Frontal cortex (tissue), 4 donors: ENCODE measurements around the gene CALHM2. TPM values are rescaled to one million over a fixed set of nuclear protein-coding genes. Genes with fewer than 3 reads are reported as not detected.
"Not testable (repeated sequence)": the region's sequence is repeated elsewhere in the genome, so short reads cannot be mapped to it uniquely, and the experiment has no call there.

Experiments used
- DNase-seq, 2 donors: peaks; one replicate each; pipeline ENCODE4 v3.0.0; 2012; ENCODE audit warnings: low spot score in 2 of 2
- FAIRE-seq: peaks from 2 replicates; lab custom pipeline; 2012; peaks lifted over from hg19 to GRCh38; lab: Jason Lieb, UNC
- total RNA-seq: library from RNA; depleted of rRNA; stranded (reverse); fragments of >200 nt; gene quantifications from one replicate; pipeline ENCODE4 v1.2.3, GENCODE V29; 2014
- donor health status: control.
- donor health status: control.
- donor health status: control.

Gene CALHM2
- total RNA-seq, 1 donor from 2014 or later = 1.6 TPM

GRCh38 chr10:103428989-103429643 lies 23.1 kb downstream of the CALHM2 start:
- FAIRE-seq = no peak
- no peak for DNase-seq

GRCh38 chr10:103427866-103428265 lies 24.3 kb downstream of the CALHM2 start:
- no peak for DNase-seq
- FAIRE-seq = no peak

GRCh38 chr10:103423748-103424147 lies 28.4 kb downstream of the CALHM2 start:
- FAIRE-seq (no peak), DNase-seq (no peak)

GRCh38 chr10:103419101-103419500 lies 33.1 kb downstream of the CALHM2 start:
- FAIRE-seq = no peak

GRCh38 chr10:103417601-103418000 lies 34.6 kb downstream of the CALHM2 start:
- no peak for DNase-seq

More at GRCh38 chr10:103419101-103419500, 33.1 kb downstream of the CALHM2 start:
- no peak for DNase-seq

GRCh38 chr10:103417148-103417469 lies 35.1 kb downstream of the CALHM2 start:
- not testable (repeated sequence) for FAIRE-seq, DNase-seq

More at GRCh38 chr10:103417601-103418000, 34.6 kb downstream of the CALHM2 start:
- no peak for FAIRE-seq

GRCh38 chr10:103416436-103417147 lies 35.6 kb downstream of the CALHM2 start:
- DNase-seq (peak in 1 of 2 donors; percentile 38), FAIRE-seq (no peak)

GRCh38 chr10:103415581-103415980 lies 36.6 kb downstream of the CALHM2 start:
- no peak for FAIRE-seq

GRCh38 chr10:103413564-103413963 lies 38.6 kb downstream of the CALHM2 start:
- DNase-seq = no peak
- FAIRE-seq = no peak

More at GRCh38 chr10:103415581-103415980, 36.6 kb downstream of the CALHM2 start:
- DNase-seq = no peak

GRCh38 chr10:103397191-103397825 lies 54.9 kb downstream of the CALHM2 start:
- no peak for DNase-seq
- no peak for FAIRE-seq

GRCh38 chr10:103396789-103397087 lies 55.4 kb downstream of the CALHM2 start:
- no peak for FAIRE-seq
- no peak for DNase-seq

Other genes starting within 250 kb of the CALHM2 start
- not detected for gene RPEL1, start 206.5 kb downstream of the CALHM2 start, total RNA-seq
- 138 TPM for gene INA, start 175.2 kb downstream of the CALHM2 start, total RNA-seq
- gene PCGF6, start 101.2 kb downstream of the CALHM2 start, total RNA-seq = 11.0 TPM
- 14.3 TPM for gene TAF5, start 84.4 kb downstream of the CALHM2 start, total RNA-seq
- gene ATP5MK, start 55.9 kb downstream of the CALHM2 start, total RNA-seq = 181 TPM
- gene PDCD11, start 55.7 kb downstream of the CALHM2 start, total RNA-seq = 23.6 TPM
- not detected for gene CALHM1, start 6.5 kb upstream of the CALHM2 start, total RNA-seq
- gene CALHM3, start 26.9 kb upstream of the CALHM2 start, total RNA-seq = not detected
- gene NEURL1, start 41.3 kb upstream of the CALHM2 start, total RNA-seq = 25.7 TPM